Stimulated activated CD8-positive, alpha-beta memory T cell treated with anti-CD3 and anti-CD28 coated beads, Interleukin-4, amount 100 ng/mL, for 4 hours (primary cell): ENCODE data around the gene EHMT2.
"Not testable (repeated sequence)": the region's sequence is repeated elsewhere in the genome, so short reads cannot be mapped to it uniquely, and the experiment has no call there.

Source experiments
- DNase-seq, 2 donors: peaks; one replicate each; pipeline ENCODE4 v3.0.0-alpha.2; 2020; ENCODE audit warnings: low read depth in 2 of 2, low spot score in 1 of 2

EHMT2 gene

DNA sequence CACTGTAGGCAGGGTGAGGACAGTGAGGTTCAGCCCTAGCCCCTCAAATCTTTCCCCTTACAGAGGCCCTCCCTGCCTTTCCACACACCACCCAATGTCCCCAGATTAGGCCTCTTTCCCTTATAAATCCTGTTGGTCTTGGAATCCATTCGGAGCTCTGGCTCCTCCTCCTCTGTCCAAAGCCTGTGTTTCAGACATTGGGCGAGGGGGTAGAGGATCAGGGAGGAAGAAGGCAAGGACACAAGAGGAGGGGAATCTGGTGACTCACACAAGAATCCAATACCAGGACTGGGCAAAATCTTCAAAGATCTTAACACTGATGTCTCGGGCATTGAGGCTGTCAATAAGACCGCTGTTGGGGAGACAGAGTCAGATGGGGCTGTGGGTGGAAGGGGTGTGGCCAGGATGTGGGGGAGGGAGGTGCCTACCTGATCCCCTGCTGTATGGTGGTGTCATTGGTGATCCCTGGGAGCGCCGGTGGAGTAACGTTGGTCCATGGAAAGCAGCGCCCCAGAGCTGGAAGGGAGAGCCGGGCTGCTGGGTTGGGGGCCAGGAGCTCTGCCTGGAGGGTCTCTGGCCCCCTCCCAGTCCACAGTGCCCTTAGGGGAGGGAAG, 26.3 kb downstream of the EHMT2 start:
- DNase-seq: no peak

DNA sequence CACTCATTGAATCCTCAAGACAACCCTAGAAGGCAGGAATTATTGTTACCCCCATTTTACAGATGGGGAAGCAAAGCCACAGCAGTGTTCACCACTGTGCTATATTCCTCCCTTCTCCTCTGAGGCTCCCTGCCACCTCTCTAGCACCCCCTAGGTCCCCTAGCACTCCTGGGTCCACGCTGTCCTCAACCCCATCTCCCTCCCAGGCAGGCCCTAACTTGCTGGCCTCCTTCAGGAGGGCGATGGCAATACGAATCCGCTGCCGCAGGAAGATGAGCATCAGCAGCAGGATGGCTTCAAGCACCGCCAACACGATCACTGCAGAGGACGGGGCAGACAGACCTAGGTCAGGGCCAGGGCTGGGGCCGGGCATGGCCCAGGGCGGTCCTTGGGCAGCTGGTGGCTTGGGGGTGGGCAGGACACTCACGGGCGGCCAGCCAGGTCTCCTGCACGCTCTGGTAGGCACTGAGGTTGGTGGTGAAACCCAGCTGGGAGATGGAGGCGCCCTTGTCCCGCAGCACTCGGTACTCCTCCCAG, 27.0 kb downstream of the EHMT2 start:
- no peak for DNase-seq

DNA sequence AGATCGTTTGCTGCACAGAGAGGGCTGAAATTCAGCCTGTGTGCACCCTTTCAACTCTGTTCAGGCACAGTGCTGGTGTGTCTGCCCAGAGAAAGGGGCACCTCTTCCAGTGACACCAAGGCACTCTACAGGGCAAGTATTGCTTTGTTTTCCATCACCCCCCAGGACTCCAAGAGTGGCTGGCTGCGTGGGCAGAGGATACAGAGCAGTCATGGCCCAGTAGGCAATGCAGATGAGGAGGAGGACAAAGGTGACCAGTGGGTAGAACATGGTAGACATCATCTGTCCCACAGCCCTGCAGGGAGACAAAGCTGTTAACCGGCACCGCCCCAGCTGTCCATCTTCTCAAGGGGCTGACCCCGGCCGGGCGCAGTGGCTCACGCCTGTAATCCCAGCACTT, 28.2 kb downstream of the EHMT2 start:
- DNase-seq: no peak

DNA sequence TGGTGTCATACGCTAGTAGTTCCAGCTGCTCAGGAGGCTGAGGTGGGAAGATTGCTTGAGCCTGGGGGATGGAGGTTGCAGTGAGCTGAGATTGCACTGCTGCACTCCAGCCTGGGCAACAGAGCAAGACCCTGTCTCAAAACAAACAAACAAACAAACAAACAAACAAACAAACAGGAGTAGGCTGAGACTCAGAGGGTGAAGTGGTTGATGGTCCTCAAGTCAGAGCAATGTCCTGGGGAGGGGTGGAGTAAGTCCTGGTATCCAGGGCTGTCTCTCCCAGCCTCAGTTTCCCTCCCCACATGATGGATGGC, 28.9 kb downstream of the EHMT2 start:
- not testable (repeated sequence) for DNase-seq

DNA sequence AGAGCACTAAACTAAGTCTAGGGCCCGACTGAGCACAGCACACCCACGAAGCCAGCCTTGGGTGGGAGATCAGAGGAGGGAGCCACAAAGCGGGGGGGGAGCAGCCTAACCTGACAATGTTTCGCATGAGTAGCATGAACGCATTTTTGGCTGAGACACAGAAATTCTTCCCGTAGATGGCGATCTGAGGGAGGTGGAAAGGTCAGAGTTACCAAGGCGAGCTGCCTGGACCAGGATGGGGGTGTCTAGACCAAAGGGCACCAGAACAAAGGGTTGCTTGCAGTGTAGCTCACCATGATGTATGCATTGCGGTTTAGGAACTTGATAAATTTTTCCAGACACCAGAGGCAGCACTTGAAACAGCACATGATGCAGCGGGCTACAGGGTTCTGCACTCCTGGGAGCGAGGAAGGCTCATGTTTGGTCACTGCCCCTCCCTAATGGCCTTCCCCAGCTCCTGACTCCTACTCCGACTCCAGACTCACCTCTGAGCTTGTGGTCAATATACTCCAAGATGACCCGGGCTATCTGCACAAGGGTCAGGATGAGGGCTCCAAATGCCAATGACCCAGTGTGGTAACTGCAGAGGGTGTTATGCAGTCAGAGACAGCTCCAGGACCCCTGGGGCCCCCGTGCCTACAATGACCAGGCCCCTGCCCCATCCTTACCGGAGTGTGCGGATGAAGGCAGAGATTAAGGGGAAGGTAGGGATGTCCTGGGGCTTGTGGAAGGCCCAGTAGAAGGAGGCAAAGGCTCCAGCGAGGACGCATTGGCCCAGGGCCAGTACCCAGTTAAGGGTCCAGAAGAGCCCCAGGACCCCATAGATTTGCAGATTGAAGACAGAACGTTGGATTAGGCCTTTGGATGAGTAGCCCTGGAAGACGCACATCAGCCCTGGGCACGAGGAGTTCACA, 32.0 kb downstream of the EHMT2 start:
- DNase-seq: no peak

DNA sequence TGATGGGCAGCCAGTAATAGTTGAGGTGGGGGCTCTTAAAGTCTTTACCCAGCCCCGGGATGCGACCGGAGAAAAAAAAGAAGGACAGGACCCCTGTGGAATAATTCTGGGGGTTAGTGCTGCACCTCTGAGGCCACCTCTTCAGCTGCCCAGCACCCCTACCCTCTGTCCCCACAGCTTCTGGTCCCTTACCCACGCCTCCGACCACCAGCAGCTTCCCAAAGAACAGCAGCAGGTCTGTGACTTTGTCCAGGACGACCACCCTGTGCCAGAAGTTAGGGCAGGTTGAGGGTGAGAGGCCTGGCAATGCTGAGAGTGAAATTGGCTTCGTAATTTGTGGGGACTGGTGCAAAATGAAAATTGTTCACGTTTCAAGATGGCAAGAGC, 32.7 kb downstream of the EHMT2 start:
- no peak for DNase-seq

DNA sequence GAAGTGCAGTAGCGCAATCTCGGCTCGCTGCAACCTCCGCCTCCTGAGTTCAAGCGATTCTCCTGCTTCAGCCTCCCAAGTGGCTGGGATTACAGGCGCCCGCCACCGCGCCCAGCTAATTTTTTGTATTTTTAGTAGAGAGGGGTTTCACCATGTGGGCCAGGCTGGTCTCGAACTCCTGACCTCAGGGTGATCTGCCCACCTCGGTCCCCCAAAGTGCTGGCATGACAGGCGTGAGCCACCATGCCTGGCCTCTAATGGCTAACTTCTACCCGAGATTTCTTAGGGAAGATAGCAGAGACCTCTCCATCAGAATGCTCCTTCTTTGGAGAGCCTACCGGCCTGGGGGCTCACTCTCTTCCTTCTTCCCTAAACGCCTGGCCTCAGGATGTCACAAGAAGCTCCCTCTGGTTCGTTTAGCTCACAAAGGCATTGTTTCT, 33.4 kb downstream of the EHMT2 start:
- not testable (repeated sequence) for DNase-seq

DNA sequence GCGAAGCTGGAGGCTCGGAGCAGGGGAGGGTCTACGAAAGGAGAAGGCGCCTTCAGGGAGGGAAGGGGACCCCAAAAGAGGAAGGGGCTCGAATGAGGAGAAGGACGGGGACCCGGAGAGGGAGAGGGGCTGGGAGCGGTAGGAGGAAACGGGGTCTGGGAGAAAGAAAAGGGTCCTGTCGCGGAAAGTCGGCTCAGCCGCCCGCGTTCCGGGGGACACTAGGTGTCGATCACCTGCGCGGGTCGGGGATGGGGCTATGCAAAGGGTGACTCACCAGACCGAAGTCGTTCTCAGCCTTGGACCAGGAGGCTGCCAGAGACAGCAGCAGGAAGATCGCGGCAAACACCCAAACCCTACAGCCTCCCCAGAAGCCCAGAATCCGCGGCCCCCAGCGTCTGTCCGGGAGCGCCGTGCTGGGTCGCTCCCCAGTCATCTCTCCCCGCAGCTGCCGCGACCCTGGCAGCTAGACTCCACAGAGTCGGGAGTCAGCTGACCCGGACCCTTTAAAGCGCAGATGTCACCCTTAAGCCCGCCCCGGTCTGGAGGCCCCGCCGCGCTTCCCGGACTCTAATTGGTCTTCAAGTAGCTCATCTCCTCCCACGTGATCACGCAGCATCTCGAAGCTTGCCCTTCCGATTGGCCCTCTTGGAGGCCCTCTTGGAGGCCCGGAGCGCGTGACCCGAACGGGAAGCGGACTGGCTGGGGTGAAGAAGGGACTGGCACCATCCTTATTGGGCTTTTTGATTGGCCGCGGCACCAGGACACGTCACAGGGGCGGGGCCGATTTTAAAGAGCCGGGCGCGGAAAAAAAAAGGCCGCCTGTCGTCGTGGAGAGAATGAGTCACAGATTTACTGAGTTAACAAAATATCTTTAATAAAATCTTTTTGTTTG, 34.9 kb downstream of the EHMT2 start, which contains the start of gene NEU1:
Gene NEU1, minus strand, starts transcription at position 478 of the 892 bp plus-strand sequence. Its CDS starts 45 bp downstream, at position 433.
- peak; percentile 95 to 99 for DNase-seq

DNA sequence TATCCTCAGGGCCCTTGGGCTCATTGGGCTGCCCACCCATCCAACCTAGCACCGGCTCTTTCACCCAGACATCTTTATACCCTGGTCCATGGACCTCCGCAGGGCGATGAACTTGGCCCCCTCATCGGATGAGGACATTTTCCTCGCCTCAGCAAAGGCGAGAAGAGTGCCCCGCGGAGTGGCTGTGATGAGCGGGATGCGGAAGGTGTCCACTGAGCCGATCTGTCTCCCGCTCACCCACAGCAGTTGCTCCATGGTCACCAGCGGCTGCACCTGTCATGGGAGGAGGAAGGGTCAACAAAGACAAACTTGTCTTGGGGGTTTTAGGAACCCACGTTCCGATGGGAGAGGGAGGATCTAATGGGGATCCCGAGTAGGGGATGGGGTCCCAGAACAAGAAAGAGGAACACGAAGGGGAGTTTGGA, 35.6 kb downstream of the EHMT2 start:
- no peak for DNase-seq

DNA sequence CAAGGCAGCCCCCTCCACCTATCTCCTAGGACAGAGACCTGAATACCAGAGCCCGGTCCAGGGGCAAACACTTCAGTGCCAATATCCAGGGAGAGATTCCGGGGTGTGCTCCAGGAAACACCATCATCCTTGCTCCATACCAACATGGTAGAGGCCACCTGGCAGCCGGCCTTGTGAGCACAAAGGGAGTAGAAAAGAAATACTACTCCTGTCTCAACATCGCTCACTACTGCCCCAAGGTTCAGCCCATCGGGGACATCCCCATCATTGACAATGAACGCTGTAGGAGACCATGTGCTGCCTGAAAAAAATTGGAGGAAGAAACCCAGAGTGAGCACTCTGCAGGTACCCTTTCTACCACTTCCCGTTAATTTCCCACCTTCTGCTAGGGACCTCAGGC, 36.3 kb downstream of the EHMT2 start:
- no peak for DNase-seq

DNA sequence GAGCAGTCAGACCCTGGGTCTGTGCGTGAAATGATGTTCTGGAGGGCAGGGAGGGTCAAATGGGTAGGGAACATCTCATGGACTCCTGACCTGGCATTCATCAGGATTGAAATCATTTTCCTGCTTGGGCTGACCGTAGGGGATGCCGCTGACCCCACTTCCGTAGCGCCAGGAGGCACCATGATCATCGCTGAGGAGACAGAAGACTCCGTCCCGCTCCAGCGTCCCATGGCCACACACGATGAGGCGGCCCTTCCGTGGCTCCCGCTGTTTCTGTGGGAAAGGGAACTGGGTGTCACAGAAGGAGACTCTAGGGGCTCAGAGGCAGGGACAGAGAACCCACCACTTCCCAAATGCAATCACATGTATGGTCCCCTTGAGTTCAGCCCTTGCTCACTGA, 37.1 kb downstream of the EHMT2 start:
- DNase-seq: no peak

DNA sequence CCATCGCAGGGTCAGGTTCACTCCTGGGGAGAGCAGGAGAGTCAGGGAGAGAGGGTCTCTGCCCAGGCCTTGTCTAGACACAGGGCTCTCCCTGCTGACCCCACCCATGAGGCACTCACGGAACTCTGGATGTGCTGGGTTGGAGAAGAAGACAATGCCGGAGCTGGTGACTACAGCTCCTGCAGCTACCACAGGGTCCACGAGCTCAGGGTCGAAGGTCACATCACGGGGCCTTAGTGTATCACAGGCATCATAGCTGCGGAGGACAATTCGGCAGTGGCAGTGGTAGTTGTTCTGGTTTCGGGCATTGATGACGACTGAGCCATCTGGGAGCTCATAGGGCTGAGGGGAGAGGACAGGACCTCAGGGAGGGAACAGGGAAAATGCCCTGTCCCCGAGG, 37.6 kb downstream of the EHMT2 start:
- DNase-seq: no peak

DNA sequence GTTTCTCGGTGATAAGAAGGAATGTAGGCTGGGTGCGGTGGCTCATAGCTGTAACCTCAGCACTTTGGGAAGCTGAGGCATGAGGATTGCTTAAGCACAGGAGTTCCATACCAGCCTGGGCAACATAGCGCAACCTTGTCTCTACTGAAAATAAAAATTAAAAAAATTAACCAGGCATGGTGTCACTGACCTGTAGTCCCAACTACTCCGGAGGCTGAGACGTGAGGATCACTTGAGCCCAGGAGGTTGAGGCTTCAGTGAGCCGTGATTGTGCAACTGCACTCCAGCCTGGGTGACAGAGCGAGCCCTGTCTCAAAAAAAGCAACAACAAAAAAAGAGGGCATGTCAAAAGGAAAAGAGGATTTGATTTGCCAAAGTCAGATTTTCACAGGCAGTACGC, 38.8 kb downstream of the EHMT2 start:
- DNase-seq: no peak

DNA sequence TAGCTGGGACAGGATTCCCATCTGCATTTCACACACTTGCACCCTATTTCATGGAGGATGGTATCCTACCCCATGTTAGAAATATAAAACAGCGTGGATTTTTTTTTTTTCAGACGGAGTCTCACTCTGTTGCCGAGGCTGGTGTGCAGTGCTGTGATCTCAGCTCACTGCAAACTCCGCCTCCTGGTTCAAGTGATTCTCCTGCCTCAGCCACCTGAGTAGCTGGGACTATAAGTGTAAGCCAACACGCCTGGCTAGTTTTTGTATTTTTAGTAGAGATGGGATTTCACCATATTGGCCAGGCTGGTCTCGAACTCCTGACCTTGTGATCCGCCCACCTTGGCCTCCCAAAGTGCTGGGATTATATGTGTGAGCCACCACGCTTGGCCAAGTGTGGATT, 39.7 kb downstream of the EHMT2 start:
- DNase-seq: not testable (repeated sequence)

DNA sequence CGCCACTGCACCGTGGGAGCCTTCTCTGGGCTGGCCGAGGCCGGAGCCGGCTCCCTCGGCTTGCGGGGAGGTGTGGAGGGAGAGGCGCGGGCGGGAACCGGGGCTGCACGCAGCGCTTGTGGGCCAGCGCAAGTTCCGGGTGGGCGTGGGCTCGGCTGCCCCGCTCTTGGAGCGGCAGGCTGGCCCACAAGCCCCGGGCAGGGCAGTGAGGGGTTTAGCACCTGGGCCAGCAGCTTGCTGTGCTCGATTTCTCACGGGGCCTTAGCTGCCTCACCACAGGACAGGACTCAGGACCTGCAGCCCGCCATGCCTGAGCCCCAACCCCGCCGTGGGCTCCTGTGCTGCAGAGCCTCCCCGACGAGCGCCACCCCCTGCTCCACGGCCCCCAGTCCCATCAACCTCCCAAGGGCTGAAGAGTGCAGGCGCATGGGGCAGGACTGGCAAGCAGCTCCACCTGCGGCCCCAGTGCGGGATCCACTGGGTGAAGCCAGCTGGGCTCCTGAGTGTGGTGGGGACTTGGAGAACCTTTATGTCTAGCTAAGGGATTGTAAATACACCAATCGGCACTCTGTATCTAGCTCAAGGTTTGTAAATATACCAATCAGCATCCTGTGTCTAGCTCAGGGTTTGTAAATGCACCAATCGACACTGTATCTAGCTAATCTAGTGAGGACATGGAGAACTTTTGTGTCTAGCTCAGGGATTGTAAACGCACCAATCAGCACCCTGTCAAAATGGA, 45.3 kb downstream of the EHMT2 start:
- not testable (repeated sequence) for DNase-seq

DNA sequence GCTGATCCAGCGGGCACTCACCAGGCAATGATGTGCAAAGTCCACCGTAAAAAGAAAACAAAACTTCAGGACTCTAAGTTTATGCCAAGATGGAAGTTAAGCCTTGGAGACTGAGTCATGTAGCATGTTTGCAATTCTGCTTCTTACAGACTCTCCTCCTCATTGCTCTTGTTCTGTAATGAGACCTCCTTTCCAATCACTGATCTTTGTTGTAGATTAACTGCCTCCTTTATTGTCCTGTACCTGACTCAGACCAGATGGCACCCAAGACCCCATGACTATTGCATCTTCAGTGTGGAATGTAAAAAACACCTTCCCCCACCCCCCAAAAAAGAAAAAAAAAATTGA, 46.0 kb downstream of the EHMT2 start:
- no peak for DNase-seq

DNA sequence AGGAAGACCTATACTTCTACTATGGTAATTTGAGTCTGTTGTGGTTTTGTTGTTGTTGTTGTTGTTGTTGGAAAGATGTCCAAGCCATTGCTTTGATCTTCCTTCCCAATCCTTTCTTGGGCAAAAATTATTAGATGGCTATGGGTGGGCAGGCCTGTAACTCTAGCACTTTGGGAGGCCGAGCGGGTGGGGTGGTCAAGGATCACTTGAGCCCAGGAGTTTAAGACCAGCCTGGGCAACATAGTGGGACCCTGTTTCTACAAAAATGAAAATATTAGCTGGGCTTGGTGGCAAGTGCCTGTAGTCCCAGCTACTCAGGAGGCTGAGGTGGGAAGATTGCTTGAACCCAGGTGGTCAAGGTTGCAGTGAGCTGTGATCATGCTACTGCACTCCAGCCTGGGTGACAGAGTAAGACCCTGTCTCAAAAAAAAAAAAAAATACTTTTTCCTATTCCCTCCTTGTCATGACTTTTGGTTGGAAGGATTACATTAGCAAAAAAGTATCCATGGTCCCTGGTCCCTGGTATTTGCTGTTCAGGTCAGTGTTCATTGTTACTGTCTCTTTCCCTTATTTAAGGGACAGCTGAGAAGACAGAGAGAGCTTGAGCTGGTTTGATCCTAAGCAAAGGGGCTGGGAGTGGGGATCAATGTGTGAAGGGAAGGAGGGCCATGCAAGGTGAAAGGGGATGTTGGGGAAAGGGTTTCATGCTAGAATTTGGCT, 46.6 kb downstream of the EHMT2 start:
- DNase-seq: no peak

DNA sequence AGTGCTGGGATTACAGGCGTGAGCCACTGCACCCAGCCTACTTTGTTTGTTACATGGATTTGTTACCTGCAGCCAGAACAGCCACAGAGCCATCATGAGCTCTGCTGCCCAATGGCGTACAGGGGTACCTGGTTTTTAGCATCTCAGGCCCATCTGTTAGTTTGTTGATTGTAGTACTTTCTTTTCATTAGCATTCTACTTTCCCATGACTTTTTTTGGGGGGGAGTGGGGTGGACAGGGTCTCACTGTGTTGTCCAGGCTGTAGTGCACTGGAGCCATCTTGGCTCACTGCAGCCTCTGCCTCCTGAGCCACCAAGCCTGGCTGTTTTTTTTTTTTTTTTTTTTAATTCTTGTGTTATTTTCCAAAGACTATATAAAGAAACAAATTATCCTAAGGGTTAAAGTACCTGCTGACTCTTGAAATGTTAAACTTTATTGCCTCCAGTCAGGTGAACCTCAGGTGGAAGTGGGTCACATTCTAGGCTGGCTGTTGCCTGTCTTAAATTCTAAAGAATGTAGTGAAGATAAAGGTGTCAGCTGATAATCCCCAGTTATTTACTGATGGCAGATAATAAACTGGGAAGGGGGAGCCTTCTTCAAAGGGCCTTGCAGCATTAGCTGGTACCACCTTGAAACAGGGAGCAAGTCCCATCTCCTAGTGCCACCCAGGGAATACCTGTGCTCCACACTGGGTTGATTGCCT, 50.1 kb downstream of the EHMT2 start:
- no peak for DNase-seq

DNA sequence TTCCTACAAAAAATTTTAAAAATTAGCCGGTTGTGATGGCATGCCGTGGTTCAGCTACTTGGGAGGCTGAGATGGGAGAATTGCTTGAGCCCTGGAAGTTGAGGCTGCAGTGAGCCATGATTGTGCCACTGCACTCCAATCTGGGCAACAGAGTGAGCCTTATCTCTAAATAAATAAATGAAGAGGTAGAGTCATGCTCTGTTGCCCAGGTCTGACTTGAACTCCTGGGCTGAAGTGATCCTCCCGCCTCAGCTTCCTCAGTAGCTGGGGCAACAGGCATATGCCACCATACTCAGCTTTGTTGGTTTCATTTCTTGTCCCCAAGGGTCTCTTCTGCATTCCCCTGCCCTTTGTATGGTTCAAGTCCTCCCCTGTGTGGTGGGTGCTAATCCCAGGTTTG, 53.0 kb downstream of the EHMT2 start:
- DNase-seq: no peak

DNA sequence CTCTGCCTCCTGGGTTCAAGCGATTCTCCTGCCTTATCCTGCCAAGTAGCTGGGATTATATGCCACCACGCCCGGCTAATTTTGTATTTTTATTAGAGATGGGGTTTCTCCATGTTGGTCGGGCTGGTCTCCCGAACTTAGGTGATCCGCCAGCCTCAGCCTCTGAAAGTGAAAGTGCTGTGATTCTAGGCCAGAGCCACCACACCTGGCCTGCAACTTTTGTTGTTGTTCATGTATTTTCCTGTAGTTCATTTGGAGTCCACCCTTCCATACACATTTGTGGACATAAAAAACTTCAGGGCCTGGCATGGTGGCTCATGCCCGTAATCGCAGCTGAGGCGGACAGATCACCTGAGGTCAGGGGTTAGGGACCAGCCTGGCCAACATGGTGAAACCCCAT, 55.4 kb downstream of the EHMT2 start:
- DNase-seq: no peak
